Heart left ventricle (tissue), 16 donors: Measurements from ENCODE around the gene CINP. TPM values are rescaled to one million over a fixed set of nuclear protein-coding genes. Genes with fewer than 3 reads are reported as not detected.

Experiments
- ATAC-seq, 4 donors: fragments of 200-7000 bp; cut with Tn5 transposase; one replicate each; pipeline ENCODE4 v1.9.1; 2020 to 2022; ENCODE audit warnings: moderate library complexity in 4 of 4, mild to moderate bottlenecking in 3 of 4, moderate number of reproducible peaks in 1 of 4
- DNase-seq, 5 donors: peaks; one replicate each; pipeline ENCODE4 v3.0.0-alpha.2; 2020
- H3K27ac ChIP-seq, 12 donors: fragments of 200-600 bp; sonication (generic) in 4 of 12; one replicate each; pipeline versions ENCODE4 v1.5.0 to v1.8.0; 2016 to 2022; ENCODE audit warnings: mild to moderate bottlenecking in 2 of 12
- H3K27me3 ChIP-seq, 9 donors: fragments of 200-600 bp; sonication (generic) in 2 of 9; one replicate each; pipeline versions ENCODE4 v1.5.1 to v1.8.0; 2016 to 2022; ENCODE audit warnings: mild to moderate bottlenecking in 3 of 9
- H3K36me3 ChIP-seq, 9 donors: fragments of 200-600 bp; sonication (generic) in 2 of 9; one replicate each; pipeline versions ENCODE4 v1.5.0 to v1.8.0; 2018 to 2022; ENCODE audit warnings: mild to moderate bottlenecking in 2 of 9
- H3K4me1 ChIP-seq, 12 donors: fragments of 200-600 bp; sonication (generic) in 4 of 12; one replicate each; pipeline versions ENCODE4 v1.5.0 to v1.8.0; 2016 to 2022; ENCODE audit warnings: mild to moderate bottlenecking in 3 of 12
- H3K4me3 ChIP-seq, 12 donors: fragments of 200-600 bp; sonication (generic) in 4 of 12; one replicate each; pipeline versions ENCODE4 v1.5.0 to v1.8.0; 2017 to 2022; ENCODE audit warnings: mild to moderate bottlenecking in 9 of 12, moderate library complexity in 4 of 12
- H3K9me3 ChIP-seq, 12 donors: fragments of 200-600 bp; sonication (generic) in 4 of 12; one replicate each; pipeline versions ENCODE4 v1.5.0 to v1.8.0; 2016 to 2022; ENCODE audit warnings: mild to moderate bottlenecking in 1 of 12
- CTCF ChIP-seq, 12 donors: fragments of 200-600 bp; sonication (generic) in 4 of 12; IDR thresholded peaks; one replicate each; pipeline versions ENCODE4 v1.5.0 to v1.8.0; 2018 to 2022; ENCODE audit warnings: antibody characterized with exemption in 12 of 12, mild to moderate bottlenecking in 5 of 12
- POLR2A ChIP-seq, 2 donors: fragments of 450-650 bp; IDR thresholded peaks; one replicate each; pipeline ENCODE4 v1.6.1; 2017; ENCODE audit warnings: antibody characterized with exemption in 2 of 2, mild to moderate bottlenecking in 2 of 2, moderate library complexity in 2 of 2
- WGBS, 4 donors: extraction: QIAGEN DNeasy Blood & Tissue Kit in 2 of 4; methylation state at CpG; one replicate each; pipeline versions ENCODE4 v1.1.5 to v1.1.7; 2013 to 2018; 5-methylcytosine and 5-hydroxymethylcytosine counted together
- intact Hi-C, 10 donors: fragments of 100-400 bp; cut with DNase I; formaldehyde crosslinking; loops; one replicate each; pipeline versions ENCODE4 v1.11.1 to v1.14.2; 2022
- polyA plus RNA-seq, 2 donors: library from polyadenylated mRNA; stranded (reverse); fragments of 200-250 nt; gene quantifications; one replicate each; pipeline ENCODE4 v1.2.3, GENCODE V29; 2013
- total RNA-seq, 9 donors: library from RNA; depleted of rRNA in 2 of 9; stranded (reverse); fragments of >200 nt in 2 of 9; fragmentation: NEBNext Ultra II Directional in 3 of 9; extraction: Animal tissue kit (Norgen Biotek cat#: 25700) in 3 of 9; gene quantifications; one replicate each; pipeline versions ENCODE4 v1.1.0 to v1.2.4, GENCODE V29; 2016 to 2023
- donor health status: ischemic (EF 13 %, LVEDD 7.1; RV severe dilation, severe dysfunction).
- donor health status: healthy with polysubstance abuse.
- donor health status: DM: no; HTN: yes; CAD: no.
- donor health status: DM: no; HTN: no; CAD: no.
- donor health status: ischemic (EF 25% LVEDD 6.9; RV normal size, moderate dysfunction).
- donor health status: ischemic (EF 25% LVEDD 5.7; RV mildly dilated, moderate dysfunction).
- donor health status: healthy.
- donor health status: DM: yes; HTN: yes; CAD: no.
- donor health status: ischemic (EF 35%, LVEDD 5.7; RV mildly dilated, moderate dysfunction).
- donor health status: nonischemic (EF 11% LVEDD 7.7; RV severe dilation, severe dysfunction).
- donor health status: DM: yes; HTN: yes; CAD: no.
- donor health status: PGD.
- donor health status: ischemic (EF 29% LVEDD 5.4; RV normal size, mild dysfunction).
- donor health status: nonischemic (EF 23%, LVEDD 6.1; RV moderate dilation, normal function).

CINP gene
- total and polyA plus RNA-seq, 11 donors, result 26.4 to 51.6 (median 35.3) TPM

DNA sequence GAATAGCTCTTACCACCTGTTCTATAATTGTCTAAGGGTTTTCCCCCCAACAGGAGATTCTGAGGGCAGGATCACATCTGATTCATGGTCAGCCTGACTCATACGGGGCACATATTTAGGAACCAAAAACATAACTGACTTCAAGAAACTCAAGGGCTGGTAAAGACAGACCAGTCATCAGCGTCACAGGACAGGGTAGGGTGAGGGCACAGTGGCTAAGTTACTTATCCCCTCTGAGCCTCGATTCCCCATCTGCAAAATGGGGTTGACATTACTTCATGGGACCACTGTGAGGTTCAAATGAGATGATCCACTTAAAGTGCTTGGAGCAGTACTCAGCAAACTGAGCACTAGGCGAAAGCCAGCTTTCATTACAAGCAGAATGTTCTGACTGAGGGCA lies 606 bp downstream of the CINP start:
- H3K4me1 ChIP-seq, result peaks cover 5 to 41% (median 26%) of the 10 kb centered on the region in 12 donors
- H3K36me3 ChIP-seq, result peaks cover 0 to 34% (median 26%) of the 10 kb centered on the region in 9 donors
- H3K4me3 ChIP-seq, result peak overlapping the region; percentile 81 to 96 (median 92)
- no peaks in the 10 kb centered on the region for H3K9me3 ChIP-seq
- TF ChIP-seq POLR2A (IDR thresholded peaks at IDR 0.05) (no peak), CTCF (IDR thresholded peaks at IDR 0.05) (no peak)
- DNase-seq (no peak), ATAC-seq (peak in 1 of 4 donors; percentile 12)
- peak overlapping the region; percentile 86 to 99 (median 94) for H3K27ac ChIP-seq
- 20 to 32% (median 27%) methylated on average over 3 to 4 of the region's 4 CpGs for WGBS, 4 donors
- intact Hi-C loops, result loop anchor here in 6 of 10 donors (5.0 to 10.0 kb wide), 3 partner anchors 45 to 155 kb away; partner anchors contain the start of gene ZNF839 (in 2 of the 6)
- no peaks in the 10 kb centered on the region for H3K27me3 ChIP-seq

DNA sequence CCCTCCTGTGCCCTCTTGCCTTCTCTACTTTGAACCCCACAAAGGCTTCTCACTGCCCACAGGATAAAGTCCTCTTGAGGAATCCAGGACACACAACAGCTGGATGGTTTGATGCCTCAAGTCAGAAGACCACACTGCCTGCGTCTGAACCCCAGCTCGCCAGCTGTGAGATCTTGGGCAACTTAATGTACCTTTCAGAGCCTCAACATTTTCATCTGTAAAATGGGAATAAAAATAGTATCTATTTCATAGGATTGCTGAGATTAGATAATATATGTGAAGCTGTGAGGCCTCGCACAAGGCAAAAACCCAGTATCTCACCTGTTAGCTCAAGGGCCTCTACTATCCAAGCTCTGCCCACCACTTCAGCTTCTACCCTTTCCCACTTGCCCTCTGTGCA lies 2.3 kb downstream of the CINP start:
- intact Hi-C loops, result loop anchor here in 6 of 10 donors (5.0 to 10.0 kb wide), 3 partner anchors 43 to 157 kb away; partner anchors contain the start of gene ZNF839 (in 2 of the 6)
- H3K27me3 ChIP-seq, result no peaks in the 10 kb centered on the region

GRCh38 chr14:102359341-102359740 lies 3.3 kb downstream of the CINP start:
- ATAC-seq (no peak), DNase-seq (no peak)
- H3K4me3 ChIP-seq, result no peak overlapping the region
- H3K36me3 ChIP-seq, result peaks cover 0 to 62% (median 54%) of the 10 kb centered on the region in 9 donors
- H3K4me1 ChIP-seq, result peaks cover 5 to 28% (median 19%) of the 10 kb centered on the region in 12 donors
- H3K27me3 ChIP-seq, result no peaks in the 10 kb centered on the region
- H3K27ac ChIP-seq, result no peak overlapping the region
- no peaks in the 10 kb centered on the region for H3K9me3 ChIP-seq
- 86 to 92% (median 88%) methylated on average over 2 of the region's 2 CpGs for WGBS, 4 donors
- intact Hi-C loops, result no loop called here
- TF ChIP-seq CTCF (IDR thresholded peaks at IDR 0.05) (no peak), POLR2A (IDR thresholded peaks at IDR 0.05) (no peak)

More for the DNA sequence above, 2.3 kb downstream of the CINP start:
- DNase-seq (no peak), ATAC-seq (no peak)
- peaks cover 0 to 51% (median 43%) of the 10 kb centered on the region in 9 donors for H3K36me3 ChIP-seq
- H3K9me3 ChIP-seq, result no peaks in the 10 kb centered on the region
- H3K4me3 ChIP-seq, result no peak overlapping the region
- no peak for TF ChIP-seq POLR2A (IDR thresholded peaks at IDR 0.05)
- TF ChIP-seq CTCF (IDR thresholded peaks at IDR 0.05), result no peak
- peaks cover 5 to 35% (median 23%) of the 10 kb centered on the region in 12 donors for H3K4me1 ChIP-seq
- H3K27ac ChIP-seq, result no peak overlapping the region
- 96 to 100% (median 97%) methylated on average over 3 of the region's 3 CpGs for WGBS, 4 donors

DNA sequence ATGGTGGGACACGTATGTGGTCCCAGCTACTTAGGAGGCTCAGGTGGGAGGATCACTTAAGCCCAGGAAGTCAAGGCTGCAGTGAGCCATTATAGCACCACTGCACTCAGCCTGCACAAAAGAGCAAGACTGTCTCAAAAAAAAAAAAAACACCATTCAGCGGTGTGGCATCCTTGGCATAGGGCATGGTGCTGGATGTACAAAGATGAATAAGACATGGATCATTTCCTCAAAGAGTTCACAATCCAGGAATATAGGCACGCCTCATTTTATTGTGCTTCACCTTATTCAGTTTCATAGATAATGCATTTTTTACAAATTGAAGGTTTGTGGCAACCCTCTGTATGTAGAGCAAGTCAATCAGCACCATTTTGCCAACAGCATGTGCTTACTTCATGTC lies 6.4 kb downstream of the CINP start:
- 88 to 95% (median 94%) methylated on average over 3 of the region's 3 CpGs for WGBS, 4 donors
- H3K4me1 ChIP-seq, result peaks cover 0 to 19% (median 11%) of the 10 kb centered on the region in 12 donors
- no peaks in the 10 kb centered on the region for H3K9me3 ChIP-seq
- TF ChIP-seq POLR2A (IDR thresholded peaks at IDR 0.05), result no peak
- TF ChIP-seq CTCF (IDR thresholded peaks at IDR 0.05), result no peak
- DNase-seq (no peak), ATAC-seq (no peak)
- peaks cover 0 to 86% (median 81%) of the 10 kb centered on the region in 9 donors for H3K36me3 ChIP-seq
- intact Hi-C loops, result no loop called here
- H3K27me3 ChIP-seq, result no peaks in the 10 kb centered on the region
- no peak overlapping the region for H3K4me3 ChIP-seq
- H3K27ac ChIP-seq, result no peak overlapping the region
